ENCODE results near the gene CPNE6.

CPNE6 gene

GRCh38 chr14:24054646-24055045 is 16.7 kb upstream of the CPNE6 start:
- 82 to 93% methylated on average over 9 of the region's 9 CpGs for WGBS, 2 experiments
- Histone ChIP-seq H3K4me3 (ENCODE audit: insufficient read depth, low read depth, low read length) (no peak overlapping the region), H3K27ac (ENCODE audit: insufficient read depth, low read depth, low read length, poor library complexity, severe bottlenecking) (no peak overlapping the region), H3K4me1 (ENCODE audit: control insufficient read depth, insufficient read depth, low read length) (peaks cover 10% of the 10 kb centered on the region), H3K9me3 (ENCODE audit: control insufficient read depth, low read length) (no peaks in the 10 kb centered on the region), H3K36me3 (ENCODE audit: control insufficient read depth, insufficient read depth, low read length) (no peaks in the 10 kb centered on the region), H3K27me3 (ENCODE audit: control insufficient read depth, insufficient read depth, low read length, poor library complexity, severe bottlenecking) (peaks cover 16% of the 10 kb centered on the region)

GRCh38 chr14:24055971-24056799 is 15.2 kb upstream of the CPNE6 start:
- no peaks in the 10 kb centered on the region for H3K9me3 ChIP-seq (ENCODE audit: control insufficient read depth, low read length)
- H3K36me3 ChIP-seq (ENCODE audit: control insufficient read depth, insufficient read depth, low read length), result no peaks in the 10 kb centered on the region
- H3K4me1 ChIP-seq (ENCODE audit: control insufficient read depth, insufficient read depth, low read length), result peaks cover 9% of the 10 kb centered on the region
- 88 to 89% methylated on average over 10 of the region's 10 CpGs for WGBS, 2 experiments
- H3K27me3 ChIP-seq (ENCODE audit: control insufficient read depth, insufficient read depth, low read length, poor library complexity, severe bottlenecking), result peaks cover 3% of the 10 kb centered on the region
- H3K27ac ChIP-seq (ENCODE audit: insufficient read depth, low read depth, low read length, poor library complexity, severe bottlenecking), result no peak overlapping the region
- H3K4me3 ChIP-seq (ENCODE audit: insufficient read depth, low read depth, low read length), result no peak overlapping the region

- no peak overlapping the region for H3K27ac ChIP-seq (ENCODE audit: insufficient read depth, low read depth, low read length, poor library complexity, severe bottlenecking)
- no peak overlapping the region for H3K4me3 ChIP-seq (ENCODE audit: insufficient read depth, low read depth, low read length)
- H3K9me3 ChIP-seq (ENCODE audit: control insufficient read depth, low read length), result no peaks in the 10 kb centered on the region
- H3K27me3 ChIP-seq (ENCODE audit: control insufficient read depth, insufficient read depth, low read length, poor library complexity, severe bottlenecking), result no peaks in the 10 kb centered on the region
- H3K36me3 ChIP-seq (ENCODE audit: control insufficient read depth, insufficient read depth, low read length), result no peaks in the 10 kb centered on the region
- whole genome bisulfite sequencing, 2 experiments, result 82 to 83% methylated on average over 8 of the region's 8 CpGs
- H3K4me1 ChIP-seq (ENCODE audit: control insufficient read depth, insufficient read depth, low read length), result peaks cover 5% of the 10 kb centered on the region
Measured at GRCh38 chr14:24056800-24057184, 14.6 kb upstream of the CPNE6 start.

GRCh38 chr14:24057271-24057670 is 14.1 kb upstream of the CPNE6 start:
- no peak overlapping the region for H3K4me3 ChIP-seq (ENCODE audit: insufficient read depth, low read depth, low read length)
- peaks cover 5% of the 10 kb centered on the region for H3K4me1 ChIP-seq (ENCODE audit: control insufficient read depth, insufficient read depth, low read length)
- no peaks in the 10 kb centered on the region for H3K36me3 ChIP-seq (ENCODE audit: control insufficient read depth, insufficient read depth, low read length)
- 92% methylated on average over 2 of the region's 2 CpGs for WGBS, 2 experiments
- no peaks in the 10 kb centered on the region for H3K27me3 ChIP-seq (ENCODE audit: control insufficient read depth, insufficient read depth, low read length, poor library complexity, severe bottlenecking)
- H3K9me3 ChIP-seq (ENCODE audit: control insufficient read depth, low read length), result no peaks in the 10 kb centered on the region
- H3K27ac ChIP-seq (ENCODE audit: insufficient read depth, low read depth, low read length, poor library complexity, severe bottlenecking), result no peak overlapping the region

GRCh38 chr14:24057867-24058259 is 13.5 kb upstream of the CPNE6 start:
- no peak overlapping the region for H3K27ac ChIP-seq (ENCODE audit: insufficient read depth, low read depth, low read length, poor library complexity, severe bottlenecking)
- H3K27me3 ChIP-seq (ENCODE audit: control insufficient read depth, insufficient read depth, low read length, poor library complexity, severe bottlenecking), result no peaks in the 10 kb centered on the region
- H3K4me1 ChIP-seq (ENCODE audit: control insufficient read depth, insufficient read depth, low read length), result peaks cover 5% of the 10 kb centered on the region
- H3K36me3 ChIP-seq (ENCODE audit: control insufficient read depth, insufficient read depth, low read length), result no peaks in the 10 kb centered on the region
- no peaks in the 10 kb centered on the region for H3K9me3 ChIP-seq (ENCODE audit: control insufficient read depth, low read length)
- WGBS, 2 experiments, result 81 to 83% methylated on average over 14 of the region's 14 CpGs
- no peak overlapping the region for H3K4me3 ChIP-seq (ENCODE audit: insufficient read depth, low read depth, low read length)

GRCh38 chr14:24058260-24058950 is 13.0 kb upstream of the CPNE6 start:
- no peak overlapping the region for H3K27ac ChIP-seq (ENCODE audit: insufficient read depth, low read depth, low read length, poor library complexity, severe bottlenecking)
- H3K4me1 ChIP-seq (ENCODE audit: control insufficient read depth, insufficient read depth, low read length), result peaks cover 5% of the 10 kb centered on the region
- H3K4me3 ChIP-seq (ENCODE audit: insufficient read depth, low read depth, low read length), result no peak overlapping the region
- H3K36me3 ChIP-seq (ENCODE audit: control insufficient read depth, insufficient read depth, low read length), result no peaks in the 10 kb centered on the region
- H3K9me3 ChIP-seq (ENCODE audit: control insufficient read depth, low read length), result no peaks in the 10 kb centered on the region
- 72 to 73% methylated on average over 7 of the region's 7 CpGs for WGBS, 2 experiments
- no peaks in the 10 kb centered on the region for H3K27me3 ChIP-seq (ENCODE audit: control insufficient read depth, insufficient read depth, low read length, poor library complexity, severe bottlenecking)

GRCh38 chr14:24058951-24059475 is 12.3 kb upstream of the CPNE6 start:
- WGBS, 2 experiments, result 87 to 89% methylated on average over 10 of the region's 10 CpGs
- no peaks in the 10 kb centered on the region for H3K9me3 ChIP-seq (ENCODE audit: control insufficient read depth, low read length)
- no peaks in the 10 kb centered on the region for H3K27me3 ChIP-seq (ENCODE audit: control insufficient read depth, insufficient read depth, low read length, poor library complexity, severe bottlenecking)
- no peaks in the 10 kb centered on the region for H3K36me3 ChIP-seq (ENCODE audit: control insufficient read depth, insufficient read depth, low read length)
- no peak overlapping the region for H3K27ac ChIP-seq (ENCODE audit: insufficient read depth, low read depth, low read length, poor library complexity, severe bottlenecking)
- H3K4me3 ChIP-seq (ENCODE audit: insufficient read depth, low read depth, low read length), result no peak overlapping the region
- peaks cover 5% of the 10 kb centered on the region for H3K4me1 ChIP-seq (ENCODE audit: control insufficient read depth, insufficient read depth, low read length)

GRCh38 chr14:24059841-24060388 is 11.4 kb upstream of the CPNE6 start:
- Histone ChIP-seq H3K27me3 (ENCODE audit: control insufficient read depth, insufficient read depth, low read length, poor library complexity, severe bottlenecking) (no peaks in the 10 kb centered on the region), H3K9me3 (ENCODE audit: control insufficient read depth, low read length) (no peaks in the 10 kb centered on the region), H3K36me3 (ENCODE audit: control insufficient read depth, insufficient read depth, low read length) (no peaks in the 10 kb centered on the region), H3K4me3 (ENCODE audit: insufficient read depth, low read depth, low read length) (no peak overlapping the region), H3K4me1 (ENCODE audit: control insufficient read depth, insufficient read depth, low read length) (peaks cover 5% of the 10 kb centered on the region), H3K27ac (ENCODE audit: insufficient read depth, low read depth, low read length, poor library complexity, severe bottlenecking) (no peak overlapping the region)
- 96% methylated on average over 16 of the region's 16 CpGs for WGBS, 2 experiments

- H3K4me1 ChIP-seq (ENCODE audit: control insufficient read depth, insufficient read depth, low read length), result peaks cover 5% of the 10 kb centered on the region
- WGBS, 2 experiments, result 88 to 89% methylated on average over 10 of the region's 10 CpGs
- no peaks in the 10 kb centered on the region for H3K9me3 ChIP-seq (ENCODE audit: control insufficient read depth, low read length)
- H3K27ac ChIP-seq (ENCODE audit: insufficient read depth, low read depth, low read length, poor library complexity, severe bottlenecking), result no peak overlapping the region
- H3K27me3 ChIP-seq (ENCODE audit: control insufficient read depth, insufficient read depth, low read length, poor library complexity, severe bottlenecking), result no peaks in the 10 kb centered on the region
- no peak overlapping the region for H3K4me3 ChIP-seq (ENCODE audit: insufficient read depth, low read depth, low read length)
- H3K36me3 ChIP-seq (ENCODE audit: control insufficient read depth, insufficient read depth, low read length), result no peaks in the 10 kb centered on the region
Measured at GRCh38 chr14:24060443-24060842, 10.9 kb upstream of the CPNE6 start.
